K562 treated with DMSO at 1 percent for 48 hours (cell line): ENCODE data around the gene MUCL3. TPM values are rescaled to one million over a fixed set of nuclear protein-coding genes. Genes with fewer than 3 reads are reported as not detected.

Experiments used
- total RNA-seq: library from RNA; unstranded; fragments of 300-600 nt; gene quantifications from 2 replicates; pipeline ENCODE4 v1.2.3, GENCODE V29; 2022; ENCODE audit warnings: low replicate concordance; ENCODE audit errors: extremely low read depth

Gene MUCL3, protein sequence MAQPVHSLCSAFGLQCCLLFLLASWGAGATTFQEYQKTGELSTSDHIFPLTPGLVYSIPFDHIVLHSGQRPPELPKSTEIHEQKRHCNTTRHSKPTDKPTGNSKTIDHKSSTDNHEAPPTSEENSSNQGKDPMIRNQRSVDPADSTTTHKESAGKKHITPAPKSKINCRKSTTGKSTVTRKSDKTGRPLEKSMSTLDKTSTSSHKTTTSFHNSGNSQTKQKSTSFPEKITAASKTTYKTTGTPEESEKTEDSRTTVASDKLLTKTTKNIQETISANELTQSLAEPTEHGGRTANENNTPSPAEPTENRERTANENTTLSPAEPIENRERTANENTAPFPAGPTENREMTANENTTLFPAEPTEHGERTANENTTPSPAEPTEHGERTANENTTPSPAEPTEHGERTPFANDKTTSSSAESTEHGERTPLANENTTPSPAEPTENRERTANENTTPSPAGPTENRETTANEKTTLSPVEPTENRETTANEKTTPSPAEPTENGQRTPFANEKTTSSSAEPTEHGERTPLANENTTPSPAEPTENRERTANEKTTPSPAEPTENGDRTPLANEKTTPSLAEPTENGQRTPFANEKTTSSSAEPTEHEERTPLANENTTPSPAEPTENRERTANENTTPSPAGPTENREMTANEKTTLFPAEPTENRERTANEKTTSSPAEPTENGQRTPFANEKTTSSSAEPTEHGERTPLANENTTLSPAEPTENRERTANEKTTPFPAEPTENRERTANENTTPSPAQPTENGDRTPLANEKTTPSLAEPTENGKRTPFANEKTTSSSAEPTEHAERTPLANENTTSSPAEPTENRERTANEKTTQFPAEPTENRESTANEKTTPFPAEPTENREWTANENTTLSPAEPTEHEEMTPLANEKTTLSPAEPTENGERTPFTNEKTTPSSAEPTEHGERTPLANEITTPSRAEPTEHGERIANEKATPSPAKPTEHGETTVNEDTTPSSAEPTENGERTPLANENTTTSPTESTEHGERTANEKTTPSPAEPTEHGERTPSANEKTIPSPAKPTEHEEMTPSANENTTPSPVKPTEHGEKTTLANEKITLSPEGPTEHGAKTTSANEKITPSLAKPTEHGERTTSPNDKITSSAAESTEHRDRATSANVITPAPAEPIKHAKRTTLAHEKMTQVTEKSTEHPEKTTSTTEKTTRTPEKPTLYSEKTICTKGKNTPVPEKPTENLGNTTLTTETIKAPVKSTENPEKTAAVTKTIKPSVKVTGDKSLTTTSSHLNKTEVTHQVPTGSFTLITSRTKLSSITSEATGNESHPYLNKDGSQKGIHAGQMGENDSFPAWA (N-terminal part only)
- total RNA-seq = not detected in 2 replicates

DNA sequence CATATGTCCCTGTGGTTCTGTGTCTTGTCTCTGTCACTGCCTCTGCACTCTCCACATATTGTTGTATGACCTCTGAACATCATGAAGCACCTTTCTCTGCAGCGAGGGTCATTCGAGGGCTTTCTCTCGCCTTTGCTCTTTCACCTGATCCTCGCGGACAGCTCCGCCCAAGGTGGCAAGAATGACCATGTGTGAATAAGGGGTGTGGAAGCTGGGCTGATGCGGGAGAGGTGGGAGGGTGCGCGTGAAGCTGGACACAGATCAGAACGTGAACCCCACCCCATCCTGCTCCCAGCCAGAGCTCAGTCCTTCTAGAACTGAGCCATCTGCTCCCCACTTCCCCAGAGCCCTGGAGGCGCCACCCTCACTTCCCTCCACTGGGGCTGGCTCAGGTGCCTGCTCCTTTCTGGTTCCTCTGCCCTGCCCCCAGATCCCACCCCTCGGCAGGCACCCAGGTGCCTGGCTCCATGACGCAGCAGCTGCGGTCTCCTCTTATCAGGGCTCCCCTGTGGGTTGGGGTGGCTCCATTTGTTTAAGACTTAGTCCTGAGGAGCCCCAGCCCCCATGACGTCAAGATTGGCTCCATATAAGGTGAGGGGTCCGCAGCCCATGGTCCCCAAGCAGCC, at the start of gene MUCL3:
Gene MUCL3, plus strand, starts transcription at position 613 of the 626 bp plus-strand sequence. CDS start 27 bp downstream, outside the sequence.

DNA sequence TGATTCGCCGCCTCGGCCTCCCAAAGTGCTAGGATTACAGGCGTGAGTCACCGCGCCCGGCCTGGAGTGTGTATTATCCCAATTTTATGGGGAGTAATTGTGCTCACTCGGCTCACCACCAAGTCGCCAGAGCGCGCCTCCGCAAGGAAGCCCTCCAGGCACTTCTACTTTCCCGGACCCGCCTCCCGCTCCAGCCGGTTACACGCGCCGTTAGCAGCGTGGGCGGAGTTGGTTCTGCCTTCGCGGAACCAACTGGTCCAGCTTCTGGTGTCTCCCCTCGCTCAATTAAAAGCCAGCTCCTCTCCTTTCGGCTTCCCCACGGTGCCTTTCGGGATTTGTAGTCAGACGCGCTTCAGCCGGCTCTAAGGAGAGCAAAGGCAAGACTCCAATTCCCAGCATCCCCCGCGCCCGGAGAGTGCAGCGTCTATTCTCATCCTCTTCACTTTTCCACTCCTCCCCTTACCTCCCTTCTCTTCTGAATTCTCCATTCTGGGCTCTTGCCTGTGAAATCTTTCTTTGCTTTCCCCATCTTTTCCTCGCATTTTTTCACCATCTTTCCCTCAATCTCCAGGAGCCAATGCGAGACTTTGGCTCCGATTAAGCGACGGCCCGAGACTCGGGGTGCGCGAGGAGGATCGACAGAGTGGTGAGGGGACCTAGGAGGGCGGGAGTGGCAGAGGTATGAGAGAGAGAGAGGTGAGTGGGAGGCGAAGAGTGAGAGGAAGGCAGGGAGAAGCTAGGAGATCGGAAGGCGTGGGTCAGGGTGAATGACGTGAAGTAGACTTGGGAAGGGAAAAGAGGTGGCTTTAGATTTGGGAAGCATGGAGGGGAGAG, 32.8 kb upstream of the MUCL3 start, which contains the start of gene GTF2H4:
Gene GTF2H4, plus strand, starts transcription at position 450 of the 834 bp plus-strand sequence.

DNA sequence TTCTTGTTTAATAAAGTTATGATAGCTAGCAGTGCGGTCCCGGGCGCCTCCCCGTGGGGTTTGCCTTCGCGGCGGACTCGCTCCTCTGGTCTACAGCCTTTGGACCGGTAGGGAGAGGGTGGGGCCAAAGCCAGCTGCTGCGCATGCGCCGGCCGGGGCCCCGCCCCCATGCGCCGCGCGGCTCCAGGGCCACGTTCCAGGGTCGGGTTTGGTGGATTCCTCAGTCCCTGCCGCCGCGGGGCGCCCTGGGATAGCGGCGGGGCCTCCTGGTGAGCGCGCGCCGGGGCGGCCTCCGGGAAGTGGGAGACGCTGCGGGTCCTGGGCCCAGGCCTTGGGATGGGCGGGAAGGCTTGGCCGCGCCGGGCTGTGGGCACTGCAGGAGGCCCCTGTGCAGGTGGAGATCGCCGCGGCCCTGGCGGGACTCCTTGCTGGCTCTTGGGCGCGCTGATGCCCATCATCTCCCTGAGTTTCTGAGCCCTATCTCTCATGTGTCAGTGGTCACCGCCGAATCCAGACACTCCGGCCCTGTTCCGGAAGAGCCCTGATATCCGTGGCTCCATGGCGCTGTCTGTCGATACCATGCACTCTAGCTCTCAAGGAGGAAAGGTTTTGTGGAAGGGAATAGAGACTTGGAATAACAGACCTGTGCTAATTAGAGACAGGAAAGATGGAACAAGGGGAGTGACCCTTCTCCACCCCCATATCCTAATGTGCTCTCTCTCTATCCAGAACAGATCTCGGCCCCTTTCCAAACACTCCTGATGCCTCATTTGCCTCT, 26.5 kb upstream of the MUCL3 start, which contains the start of gene VARS2:
Gene VARS2, plus strand, starts transcription at position 163 of the 778 bp plus-strand sequence. Its CDS starts 599 bp downstream, at position 762.

DNA sequence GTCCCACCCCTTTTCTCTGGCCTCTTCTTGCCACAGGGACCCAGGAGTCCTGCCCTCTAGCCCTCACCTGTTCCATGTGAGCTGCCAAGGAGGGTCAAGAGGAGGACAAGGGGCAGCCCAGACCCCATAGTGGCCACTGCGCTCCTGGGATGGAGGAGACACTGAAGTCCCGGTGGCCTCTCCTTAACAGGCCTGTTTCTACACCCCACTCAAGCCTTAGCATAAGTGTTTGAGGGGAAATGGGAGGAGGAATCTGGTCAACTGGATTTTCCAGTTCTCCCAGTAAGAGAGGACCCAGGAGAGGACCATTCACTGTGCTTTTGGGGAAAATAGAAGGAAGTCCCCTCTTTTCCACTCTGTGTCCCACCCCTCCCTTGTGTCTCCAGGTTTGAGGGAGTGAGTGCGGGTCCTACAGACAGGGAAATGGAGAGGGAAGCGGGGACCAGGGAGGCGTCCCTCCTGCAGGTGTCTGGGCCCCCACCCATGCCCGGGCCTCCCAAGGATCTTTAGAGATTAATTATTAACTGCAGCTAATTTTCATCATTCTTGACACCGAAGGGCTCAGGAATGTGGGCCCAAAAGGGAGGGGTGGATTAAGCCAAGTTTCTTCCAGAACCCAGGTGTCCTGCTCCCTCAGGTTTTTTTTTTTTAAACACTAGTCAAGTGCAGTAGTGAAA, 8.7 kb upstream of the MUCL3 start, which contains the start of gene SFTA2:
Gene SFTA2, minus strand, starts transcription at position 202 of the 677 bp plus-strand sequence. Its CDS starts 74 bp downstream, at position 128.

DNA sequence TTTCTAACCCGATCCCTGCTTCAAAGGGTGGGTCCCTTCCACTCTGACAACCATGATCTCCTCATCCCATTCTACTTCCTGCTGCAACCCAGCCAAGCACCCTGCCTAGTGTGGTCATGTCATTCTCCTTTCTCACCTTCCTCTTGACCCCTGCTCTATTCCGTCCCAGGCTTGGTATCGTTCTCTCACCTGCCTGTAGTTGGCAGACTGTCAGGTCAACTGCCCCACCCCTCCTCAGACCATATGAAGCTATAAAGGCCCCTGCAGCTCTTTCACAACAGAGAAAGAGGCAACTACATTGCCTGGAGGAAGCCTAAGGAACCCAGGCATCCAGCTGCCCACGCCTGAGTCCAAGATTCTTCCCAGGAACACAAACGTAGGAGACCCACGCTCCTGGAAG, 42.7 kb downstream of the MUCL3 start, which contains the start of gene MUC21:
Gene MUC21, plus strand, starts transcription at position 280 of the 400 bp plus-strand sequence. CDS start 241 bp downstream, outside the sequence.

Other genes with a start within 250 kb of the MUCL3 start
- gene NRM, start 250.0 kb upstream of the MUCL3 start, total RNA-seq = not detected in 2 replicates
- 246 TPM in 1 of 2 replicates, not detected in the other for gene MDC1, start 223.7 kb upstream of the MUCL3 start, total RNA-seq
- gene TUBB, start 220.6 kb upstream of the MUCL3 start, total RNA-seq = 976 and 1,473 TPM in 2 replicates
- 531 TPM in 1 of 2 replicates, not detected in the other for gene FLOT1, start 198.3 kb upstream of the MUCL3 start, total RNA-seq
- not detected in 2 replicates for gene IER3, start 196.4 kb upstream of the MUCL3 start, total RNA-seq
- gene DDR1, start 56.5 kb upstream of the MUCL3 start, total RNA-seq = not detected in 2 replicates
- gene GTF2H4, start 32.8 kb upstream of the MUCL3 start, total RNA-seq = not detected in 2 replicates
- gene VARS2, start 26.7 kb upstream of the MUCL3 start, total RNA-seq = 1,268 TPM in 1 of 2 replicates, not detected in the other
- not detected in 2 replicates for gene SFTA2, start 8.8 kb upstream of the MUCL3 start, total RNA-seq
- gene MUC21, start 42.7 kb downstream of the MUCL3 start, total RNA-seq = not detected in 2 replicates
- not detected in 2 replicates for gene MUC22, start 69.5 kb downstream of the MUCL3 start, total RNA-seq
- not detected in 2 replicates for gene C6orf15, start 171.6 kb downstream of the MUCL3 start, total RNA-seq
- gene PSORS1C1, start 173.8 kb downstream of the MUCL3 start, total RNA-seq = not detected in 2 replicates
- not detected in 2 replicates for gene CDSN, start 179.5 kb downstream of the MUCL3 start, total RNA-seq
- not detected in 2 replicates for gene PSORS1C2, start 198.1 kb downstream of the MUCL3 start, total RNA-seq
- gene CCHCR1, start 216.8 kb downstream of the MUCL3 start, total RNA-seq = not detected in 2 replicates
- gene TCF19, start 217.6 kb downstream of the MUCL3 start, total RNA-seq = not detected in 2 replicates
- not detected in 2 replicates for gene POU5F1, start 229.7 kb downstream of the MUCL3 start, total RNA-seq